Superior temporal gyrus (tissue), 1 donor: ENCODE measurements around the gene HDAC11.
A peak's percentile ranks its signal among the peaks of the same experiment; 100 is the strongest.
"Not testable (repeated sequence)": the region's sequence is repeated elsewhere in the genome, so short reads cannot be mapped to it uniquely, and the experiment has no call there.

Experiments
- DNase-seq: peaks from one replicate; pipeline ENCODE4 v3.0.0-alpha.2; 2016; ENCODE audit errors: extremely low spot score

HDAC11 gene

GRCh38 chr3:13466781-13467180 lies 13.3 kb upstream of the HDAC11 start:
- no peak for DNase-seq

- DNase-seq: no peak
Observed at GRCh38 chr3:13470894-13471574, 9.1 kb upstream of the HDAC11 start.

GRCh38 chr3:13472286-13472685 lies 7.8 kb upstream of the HDAC11 start:
- no peak for DNase-seq

GRCh38 chr3:13473020-13473419 lies 7.1 kb upstream of the HDAC11 start:
- DNase-seq: no peak

GRCh38 chr3:13474021-13474420 lies 6.1 kb upstream of the HDAC11 start:
- peak; percentile 50 for DNase-seq

- DNase-seq: no peak
Observed at GRCh38 chr3:13474776-13475303, 5.3 kb upstream of the HDAC11 start.

GRCh38 chr3:13475871-13476590 lies 4.1 kb upstream of the HDAC11 start:
- peak; percentile 29 for DNase-seq

GRCh38 chr3:13477943-13478342 lies 2.2 kb upstream of the HDAC11 start:
- peak; percentile 71 for DNase-seq

GRCh38 chr3:13479332-13479581 lies 849 bp upstream of the HDAC11 start:
- peak; percentile 95 for DNase-seq

GRCh38 chr3:13480340-13481318 lies 523 bp downstream of the HDAC11 start:
- peak; percentile 63 for DNase-seq

- DNase-seq: no peak
Observed at GRCh38 chr3:13482106-13482690, 2.1 kb downstream of the HDAC11 start.

GRCh38 chr3:13483286-13483685 lies 3.2 kb downstream of the HDAC11 start:
- DNase-seq: no peak

GRCh38 chr3:13483988-13484695 lies 4.0 kb downstream of the HDAC11 start:
- no peak for DNase-seq

- DNase-seq: no peak
Observed at GRCh38 chr3:13484851-13485590, 4.9 kb downstream of the HDAC11 start.

- not testable (repeated sequence) for DNase-seq
Observed at GRCh38 chr3:13485630-13486562, 5.8 kb downstream of the HDAC11 start.

GRCh38 chr3:13487403-13487802 lies 7.3 kb downstream of the HDAC11 start:
- DNase-seq: peak; percentile 9

GRCh38 chr3:13491206-13491974 lies 11.3 kb downstream of the HDAC11 start:
- peak; percentile 75 for DNase-seq

GRCh38 chr3:13492048-13492447 lies 11.9 kb downstream of the HDAC11 start:
- no peak for DNase-seq
